A673 (cell line): ENCODE measurements around the gene MTREX. TPM values are rescaled to one million over a fixed set of nuclear protein-coding genes. Genes with fewer than 3 reads are reported as not detected.

ENCODE experiments used
- BruUV-seq: library from RNA; stranded (reverse); fragments of 400-500 nt; replicated peaks from 2 replicates; lab custom pipeline; 2021; lab: Mats Ljungman, UMichigan
- CTCF ChIA-PET: fragments of 300-600 bp; sonication (Branson Sonifier 250); formaldehyde crosslinking; loops from one replicate; lab custom pipeline; 2022; ENCODE audit warnings: antibody characterized with exemption; lab: Charles Lee
- POLR2A ChIA-PET: fragments of 300-600 bp; sonication (Branson Sonifier 250); formaldehyde crosslinking; loops from one replicate; lab custom pipeline; 2022; ENCODE audit warnings: antibody characterized with exemption; ENCODE audit not compliant: low non-redundant PET; lab: Charles Lee
- DNase-seq: peaks from one replicate; pipeline ENCODE4 v3.0.0-alpha.2; 2015; ENCODE audit warnings: low spot score
- H3K27ac ChIP-seq: fragments of 200-600 bp; sonication (generic); 2 replicates; pipeline ENCODE4 v1.5.1; 2016; ENCODE audit warnings: mixed run types, low read depth, mild to moderate bottlenecking, mixed read lengths, antibody characterized with exemption, low read length; ENCODE audit not compliant: poor library complexity, severe bottlenecking
- H3K27me3 ChIP-seq: fragments of 200-600 bp; sonication (generic); replicated peaks from 2 replicates; pipeline ENCODE4 v1.6.1; 2017; ENCODE audit warnings: mixed run types, low read depth, mild to moderate bottlenecking, mixed read lengths, antibody characterized with exemption, low read length; ENCODE audit not compliant: insufficient read depth, poor library complexity
- H3K36me3 ChIP-seq: fragments of 200-600 bp; sonication (generic); 2 replicates; pipeline ENCODE4 v1.6.1; 2016; ENCODE audit warnings: mixed run types, mild to moderate bottlenecking, mixed read lengths, antibody characterized with exemption, low read length; ENCODE audit not compliant: insufficient read depth, poor library complexity, severe bottlenecking
- H3K4me1 ChIP-seq: fragments of 200-600 bp; sonication (generic); 2 replicates; pipeline ENCODE4 v1.6.1; 2017; ENCODE audit warnings: mixed run types, mild to moderate bottlenecking, mixed read lengths, antibody characterized with exemption, low read length; ENCODE audit not compliant: insufficient read depth, poor library complexity, severe bottlenecking
- H3K4me3 ChIP-seq: fragments of 200-600 bp; sonication (generic); 2 replicates; pipeline ENCODE4 v1.5.1; 2016; ENCODE audit warnings: low read depth, mixed run types, mild to moderate bottlenecking, mixed read lengths, low read length; ENCODE audit not compliant: poor library complexity, severe bottlenecking
- H3K9me3 ChIP-seq: fragments of 200-600 bp; sonication (generic); 2 replicates; pipeline ENCODE4 v1.6.1; 2016; ENCODE audit warnings: mixed run types, low read depth, mild to moderate bottlenecking, mixed read lengths, antibody characterized with exemption, low read length; ENCODE audit not compliant: poor library complexity, severe bottlenecking
- CTCF ChIP-seq: fragments of 300-800, 200-600 bp; sonication (generic); conservative IDR thresholded peaks from 2 replicates; pipeline ENCODE4 v1.5.1; 2017; ENCODE audit warnings: low read depth, mild to moderate bottlenecking, antibody characterized with exemption, low read length, moderate library complexity, mixed read lengths
- EZH2 ChIP-seq: fragments of 200-600 bp; sonication (generic); IDR thresholded peaks from 2 replicates; pipeline ENCODE4 v1.6.1; 2017; ENCODE audit warnings: borderline replicate concordance, low read depth, mild to moderate bottlenecking, mixed read lengths, antibody characterized with exemption, low read length; ENCODE audit not compliant: poor library complexity, severe bottlenecking
- intact Hi-C: fragments of 100-400 bp; cut with micrococcal nuclease; formaldehyde crosslinking; loops from one replicate; pipeline ENCODE4 v1.10.0; 2022; ENCODE audit not compliant: unreplicated experiment
- total RNA-seq: library from RNA; stranded (reverse); gene quantifications from 2 replicates; pipeline ENCODE4 v1.2.3, GENCODE V29; 2021

The MTREX gene
- total RNA-seq, 1 experiment from 2014 or later = 135 TPM

GRCh38 chr5:55383254-55383653 lies 75.5 kb downstream of the MTREX start:
- H3K27ac ChIP-seq = no peak overlapping the region
- no peaks in the 10 kb centered on the region for H3K27me3 ChIP-seq
- no peaks in the 10 kb centered on the region for H3K4me1 ChIP-seq
- no peak for DNase-seq
- H3K4me3 ChIP-seq = no peak overlapping the region
- BruUV-seq = no TSS peak
- ChIA-PET POLR2A (no interaction called here), CTCF (no interaction called here)
- TF ChIP-seq CTCF (no peak), EZH2 (no peak)
- intact Hi-C loops = no loop called here
- H3K9me3 ChIP-seq = peaks cover 5% of the 10 kb centered on the region
- peaks cover 44% of the 10 kb centered on the region for H3K36me3 ChIP-seq

GRCh38 chr5:55384072-55384471 lies 76.3 kb downstream of the MTREX start:
- Histone ChIP-seq H3K36me3 (peaks cover 43% of the 10 kb centered on the region), H3K4me1 (no peaks in the 10 kb centered on the region), H3K27ac (no peak overlapping the region), H3K27me3 (no peaks in the 10 kb centered on the region), H3K4me3 (no peak overlapping the region), H3K9me3 (peaks cover 5% of the 10 kb centered on the region)
- DNase-seq = no peak
- ChIA-PET POLR2A (no interaction called here), CTCF (no interaction called here)
- TF ChIP-seq EZH2 (no peak), CTCF (no peak)
- intact Hi-C loops = no loop called here
- no TSS peak for BruUV-seq

- POLR2A ChIA-PET = no interaction called here
- Histone ChIP-seq H3K4me1 (no peaks in the 10 kb centered on the region), H3K27me3 (no peaks in the 10 kb centered on the region), H3K4me3 (no peak overlapping the region), H3K36me3 (peaks cover 35% of the 10 kb centered on the region), H3K9me3 (peaks cover 5% of the 10 kb centered on the region), H3K27ac (no peak overlapping the region)
- CTCF ChIA-PET = no interaction called here
- TF ChIP-seq CTCF = no peak
- no peak for TF ChIP-seq EZH2
- intact Hi-C loops = no loop called here
- no peak for DNase-seq
- no TSS peak for BruUV-seq
These were observed 77.4 kb downstream of the MTREX start for GRCh38 chr5:55385227-55385626.
